Cardiac muscle cell (in vitro differentiated cells and primary cell): ENCODE results near the gene ARPC4. TPM values are rescaled to one million over a fixed set of nuclear protein-coding genes. Genes with fewer than 3 reads are reported as not detected.

Experiments
- DNase-seq, 2 donors: peaks; one replicate each; pipeline versions ENCODE4 v3.0.0 to v3.0.0-alpha.2; 2010 to 2017; ENCODE audit warnings: low read depth in 1 of 2, low spot score in 1 of 2
- H3K27ac ChIP-seq: fragments of 200-600 bp; sonication (generic); 2 replicates; pipeline ENCODE4 v1.5.1; 2016
- H3K27me3 ChIP-seq: fragments of 200-600 bp; sonication (generic); 2 replicates; pipeline ENCODE4 v1.6.0; 2016; ENCODE audit warnings: control low read depth
- H3K36me3 ChIP-seq: fragments of 200-600 bp; sonication (generic); 2 replicates; pipeline ENCODE4 v1.5.1; 2016; ENCODE audit warnings: control low read depth
- H3K4me1 ChIP-seq: fragments of 200-600 bp; sonication (generic); 2 replicates; pipeline ENCODE4 v1.8.1; 2017; ENCODE audit warnings: low read depth, mild to moderate bottlenecking, mixed run types
- H3K4me3 ChIP-seq: fragments of 200-600 bp; sonication (generic); 2 replicates; pipeline ENCODE4 v1.5.1; 2016; ENCODE audit warnings: mild to moderate bottlenecking
- H3K9me3 ChIP-seq: fragments of 200-600 bp; sonication (generic); 2 replicates; pipeline ENCODE4 v1.5.1; 2017; ENCODE audit warnings: low read depth, mild to moderate bottlenecking, control low read depth
- CTCF ChIP-seq: IDR thresholded peaks from 2 replicates; pipeline ENCODE4 v1.5.1; 2012; ENCODE audit warnings: low read depth, mild to moderate bottlenecking, low read length
- polyA plus RNA-seq: library from polyadenylated mRNA; unstranded; fragments of >200 nt; fragmentation: Nextera tagmentation; extraction: Ambion mirVana; gene quantifications from 2 replicates; pipeline ENCODE4 v1.2.1, GENCODE V29; 2016
- total RNA-seq: library from RNA; depleted of rRNA; stranded (reverse); fragments of >200 nt; gene quantifications from 2 replicates; pipeline ENCODE4 v1.2.3, GENCODE V29; 2016

The ARPC4 gene
- total and polyA plus RNA-seq, 2 experiments from 2014 or later, result 114 to 138 TPM

- Histone ChIP-seq H3K4me1 (peaks cover 5% of the 10 kb centered on the region), H3K36me3 (peaks cover 49% of the 10 kb centered on the region), H3K9me3 (no peaks in the 10 kb centered on the region), H3K27ac (no peak overlapping the region), H3K4me3 (no peak overlapping the region), H3K27me3 (no peaks in the 10 kb centered on the region)
- peak in 1 of 2 donors; percentile 55 for DNase-seq
- TF ChIP-seq CTCF, result no peak
Observed at GRCh38 chr3:9747267-9747666, 45.6 kb upstream of the ARPC4 start.

- Histone ChIP-seq H3K27ac (no peak overlapping the region), H3K27me3 (no peaks in the 10 kb centered on the region), H3K36me3 (peaks cover 42% of the 10 kb centered on the region), H3K9me3 (no peaks in the 10 kb centered on the region), H3K4me3 (no peak overlapping the region), H3K4me1 (peaks cover 5% of the 10 kb centered on the region)
- no peak for DNase-seq
- TF ChIP-seq CTCF, result no peak
Observed at GRCh38 chr3:9748031-9748430, 44.9 kb upstream of the ARPC4 start.

- no peak for TF ChIP-seq CTCF
- peaks cover 5% of the 10 kb centered on the region for H3K4me1 ChIP-seq
- peaks cover 31% of the 10 kb centered on the region for H3K36me3 ChIP-seq
Observed at GRCh38 chr3:9749296-9749644, 43.6 kb upstream of the ARPC4 start.

GRCh38 chr3:9749645-9750555, 43.0 kb upstream of the ARPC4 start, which contains the start of gene OGG1:
TSS of gene OGG1 (plus strand) at chr3:9749952. CDS start at chr3:9750287, 335 bp downstream.
- H3K27ac ChIP-seq, result peak within 1 kb of the TSS; percentile 79

More at GRCh38 chr3:9749296-9749644, 43.6 kb upstream of the ARPC4 start:
- DNase-seq, result no peak
- peak overlapping the region; percentile 44 for H3K4me3 ChIP-seq
- no peaks in the 10 kb centered on the region for H3K9me3 ChIP-seq
- peak overlapping the region; percentile 79 for H3K27ac ChIP-seq
- no peaks in the 10 kb centered on the region for H3K27me3 ChIP-seq

More at GRCh38 chr3:9749645-9750555, 43.0 kb upstream of the ARPC4 start, which contains the start of gene OGG1:
- Histone ChIP-seq H3K4me1 (peaks cover 5% of the 10 kb centered on the region), H3K9me3 (no peaks in the 10 kb centered on the region), H3K36me3 (peaks cover 28% of the 10 kb centered on the region), H3K4me3 (peak within 1 kb of the TSS; percentile 44), H3K27me3 (no peaks in the 10 kb centered on the region)
- DNase-seq, result peak; percentile 98 to 99
- TF ChIP-seq CTCF, result no peak
